GM12865 (cell line): ENCODE measurements around the gene DHX29.
A peak's percentile ranks its signal among the peaks of the same experiment; 100 is the strongest.
"Not testable (repeated sequence)": the region's sequence is repeated elsewhere in the genome, so short reads cannot be mapped to it uniquely, and the experiment has no call there.

Experiments used
- DNase-seq: peaks from one replicate; pipeline ENCODE4 v3.0.0; 2010; ENCODE audit warnings: low read depth
- H3K4me3 ChIP-seq: 2 replicates; pipeline ENCODE4 v1.5.1; 2011; ENCODE audit warnings: mild to moderate bottlenecking, low read depth, low read length, control low read depth
- TF ChIP-seq, protein P1 (sequence below): IDR thresholded peaks from 2 replicates; pipeline ENCODE4 v1.5.1; 2011; ENCODE audit warnings: low read length, control low read depth, low read depth, inconsistent platforms; ENCODE audit not compliant: insufficient read depth; ENCODE audit errors: missing control alignments

The DHX29 gene

DNA sequence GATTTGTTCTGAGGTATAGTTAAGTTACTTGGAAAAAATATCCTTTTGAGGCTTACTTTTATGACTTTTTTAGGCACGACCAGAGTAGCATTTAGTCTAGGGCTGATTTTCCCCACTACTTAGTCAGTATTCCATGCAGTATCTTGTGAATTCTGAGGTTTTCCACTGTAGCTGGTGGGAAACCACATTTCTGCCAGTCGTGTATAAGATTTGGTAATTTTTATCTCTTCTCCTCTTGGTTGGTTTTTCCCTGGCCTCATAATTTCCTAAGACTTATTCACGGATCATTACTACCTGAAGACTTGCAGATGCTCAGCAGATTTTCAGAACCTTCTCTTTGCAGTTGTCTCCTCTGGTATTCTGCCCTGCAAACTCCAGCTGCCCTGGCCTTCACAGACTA is 23.8 kb upstream of the DHX29 start:
- TF ChIP-seq, protein P1, sequence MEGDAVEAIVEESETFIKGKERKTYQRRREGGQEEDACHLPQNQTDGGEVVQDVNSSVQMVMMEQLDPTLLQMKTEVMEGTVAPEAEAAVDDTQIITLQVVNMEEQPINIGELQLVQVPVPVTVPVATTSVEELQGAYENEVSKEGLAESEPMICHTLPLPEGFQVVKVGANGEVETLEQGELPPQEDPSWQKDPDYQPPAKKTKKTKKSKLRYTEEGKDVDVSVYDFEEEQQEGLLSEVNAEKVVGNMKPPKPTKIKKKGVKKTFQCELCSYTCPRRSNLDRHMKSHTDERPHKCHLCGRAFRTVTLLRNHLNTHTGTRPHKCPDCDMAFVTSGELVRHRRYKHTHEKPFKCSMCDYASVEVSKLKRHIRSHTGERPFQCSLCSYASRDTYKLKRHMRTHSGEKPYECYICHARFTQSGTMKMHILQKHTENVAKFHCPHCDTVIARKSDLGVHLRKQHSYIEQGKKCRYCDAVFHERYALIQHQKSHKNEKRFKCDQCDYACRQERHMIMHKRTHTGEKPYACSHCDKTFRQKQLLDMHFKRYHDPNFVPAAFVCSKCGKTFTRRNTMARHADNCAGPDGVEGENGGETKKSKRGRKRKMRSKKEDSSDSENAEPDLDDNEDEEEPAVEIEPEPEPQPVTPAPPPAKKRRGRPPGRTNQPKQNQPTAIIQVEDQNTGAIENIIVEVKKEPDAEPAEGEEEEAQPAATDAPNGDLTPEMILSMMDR: no peak
- DNase-seq: no peak
- H3K4me3 ChIP-seq: no peak overlapping the region

DNA sequence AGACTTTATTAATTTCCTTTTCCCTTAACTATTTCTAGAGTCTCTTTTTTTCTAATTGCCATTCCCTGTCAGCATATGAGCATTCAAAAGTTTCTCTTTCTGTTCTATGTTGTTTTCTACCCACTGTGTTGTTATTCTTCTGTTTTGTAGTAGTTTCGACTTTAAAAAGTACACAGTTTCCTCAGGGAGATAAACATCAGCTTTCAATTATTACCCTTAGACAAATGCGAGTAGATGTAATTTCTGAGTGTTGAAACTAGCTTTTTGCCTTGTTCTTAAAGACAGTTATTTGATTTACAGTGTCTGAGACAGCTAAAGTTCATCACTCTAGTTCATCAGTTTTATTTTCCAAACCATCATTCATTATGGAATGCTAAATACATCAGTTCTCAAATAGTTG is 19.8 kb upstream of the DHX29 start:
- no peak for DNase-seq
- H3K4me3 ChIP-seq: no peak overlapping the region
- TF ChIP-seq, protein P1: no peak

DNA sequence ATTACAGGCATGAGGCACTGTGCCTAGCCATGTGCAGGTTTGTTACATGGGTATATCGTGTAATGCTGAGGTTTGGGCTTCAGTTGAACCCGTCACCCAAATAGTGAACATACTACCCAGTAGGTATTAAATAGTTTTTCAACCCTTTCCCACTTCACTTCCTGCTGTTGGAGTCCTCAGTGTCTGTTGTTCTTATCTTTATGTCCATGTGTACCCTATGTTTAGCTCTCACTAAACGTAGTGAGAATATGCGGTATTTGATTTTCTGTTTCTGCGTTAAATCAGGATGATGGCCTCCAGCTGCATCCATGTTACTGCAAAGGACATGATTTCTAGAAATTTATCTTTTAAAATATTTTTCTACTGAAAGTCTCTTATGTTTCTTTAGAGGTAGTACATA is 18.1 kb upstream of the DHX29 start:
- H3K4me3 ChIP-seq: no peak overlapping the region
- DNase-seq: no peak
- TF ChIP-seq, protein P1: no peak

DNA sequence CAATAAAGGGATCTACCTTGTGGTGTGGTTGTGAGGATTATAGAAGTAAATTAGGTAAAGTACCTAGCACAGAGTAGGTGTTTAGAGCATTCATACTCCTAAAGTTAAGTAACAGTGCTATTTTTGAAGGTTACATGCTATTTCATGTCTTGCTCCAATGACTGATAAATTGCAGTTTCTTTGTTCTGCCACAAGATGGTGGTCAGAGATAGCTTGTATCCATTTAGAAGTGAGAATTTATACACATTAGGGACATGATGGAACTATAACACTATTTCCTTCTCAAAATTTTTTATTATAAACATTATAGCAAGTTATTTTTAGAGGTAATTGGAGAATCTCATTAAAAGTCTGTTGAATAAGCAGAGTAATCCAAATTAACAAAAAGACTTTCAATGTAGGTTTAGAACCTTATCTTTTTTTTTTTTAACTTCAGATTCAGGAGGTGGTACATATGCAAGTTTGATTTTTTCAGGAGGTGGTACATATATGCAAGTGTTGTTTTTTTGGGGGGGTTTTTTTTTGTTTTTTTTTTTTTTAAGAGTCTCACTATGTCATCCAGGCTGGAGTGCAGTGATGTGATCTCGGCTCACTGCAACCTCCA is 17.4 kb upstream of the DHX29 start:
- DNase-seq: peak; percentile 53
- H3K4me3 ChIP-seq: no peak overlapping the region
- TF ChIP-seq, protein P1: peak; percentile 47

DNA sequence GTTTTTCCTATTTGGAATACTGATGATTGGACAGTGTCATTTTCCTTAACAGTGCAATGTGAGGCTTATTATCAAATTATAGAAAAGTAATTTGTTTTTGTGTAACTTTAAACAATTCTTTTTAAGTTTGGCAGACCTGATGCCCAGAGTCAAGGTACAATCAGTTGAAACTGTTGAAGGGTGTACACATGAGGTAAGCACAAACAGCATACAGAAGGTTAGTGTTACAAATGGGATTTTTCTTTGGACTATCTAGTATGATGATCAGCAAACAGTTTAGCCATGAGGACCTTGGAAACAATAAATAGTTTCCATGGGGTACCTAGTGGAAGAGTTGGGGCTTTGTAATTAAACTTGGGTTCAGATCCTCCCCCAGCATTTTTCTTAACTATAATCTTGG is 16.5 kb upstream of the DHX29 start:
- no peak for DNase-seq
- TF ChIP-seq, protein P1: no peak
- no peak overlapping the region for H3K4me3 ChIP-seq

DNA sequence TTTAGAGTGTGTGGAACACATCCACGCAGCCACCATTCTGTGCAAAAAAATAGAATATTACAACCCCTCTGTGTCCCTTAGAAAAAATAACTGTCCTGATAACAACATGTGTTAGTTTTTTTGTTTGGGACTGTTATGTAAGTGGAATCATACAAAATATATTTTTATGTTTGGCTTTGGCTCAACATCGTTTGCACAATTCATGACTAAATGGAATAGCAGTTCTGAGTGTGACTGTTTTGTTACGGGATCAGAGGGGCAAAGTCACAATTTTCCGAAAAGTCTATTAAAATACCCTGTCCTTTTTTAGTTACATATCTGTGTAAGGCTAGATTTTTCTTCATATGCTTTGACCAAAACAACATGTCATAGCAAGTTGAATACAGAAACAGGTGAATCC is 13.1 kb upstream of the DHX29 start:
- TF ChIP-seq, protein P1: no peak
- H3K4me3 ChIP-seq: no peak overlapping the region
- DNase-seq: no peak

DNA sequence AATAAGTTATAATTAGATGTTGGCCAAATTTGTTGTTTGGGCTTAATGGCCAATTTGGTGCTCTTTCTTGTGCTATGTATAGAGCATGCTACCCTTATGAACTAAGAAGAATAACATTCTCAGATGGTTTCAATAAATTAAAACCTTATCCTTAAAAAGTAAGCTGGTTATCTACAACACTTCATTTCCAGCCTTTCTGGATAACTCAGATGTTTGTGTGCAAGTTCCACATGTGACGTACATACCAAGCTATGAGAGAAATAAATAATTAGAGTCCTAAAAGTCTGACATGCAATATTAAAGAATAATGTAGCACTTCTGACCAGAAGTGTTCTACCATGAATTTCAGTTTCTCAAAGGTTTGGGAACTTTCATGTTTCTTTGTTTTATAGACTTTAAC is 12.0 kb upstream of the DHX29 start:
- no peak overlapping the region for H3K4me3 ChIP-seq
- TF ChIP-seq, protein P1: no peak
- no peak for DNase-seq

DNA sequence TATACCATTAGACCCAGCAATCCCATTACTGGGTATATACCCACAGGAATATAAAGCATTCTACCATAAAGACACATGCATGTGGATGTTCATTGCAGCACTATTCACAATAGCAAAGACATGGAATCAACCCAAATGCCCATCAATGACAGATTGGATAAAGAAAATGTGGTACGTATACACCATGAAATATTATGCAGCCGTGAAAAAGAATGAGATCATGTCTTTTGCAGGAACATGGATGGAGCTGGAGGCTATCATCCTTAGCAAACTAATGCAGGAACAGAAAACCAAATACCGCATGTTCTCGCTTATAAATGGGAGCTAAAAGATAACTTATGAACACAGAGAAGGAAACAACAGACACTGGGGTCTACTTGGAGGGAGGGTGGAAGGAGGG is 10.7 kb upstream of the DHX29 start:
- not testable (repeated sequence) for H3K4me3 ChIP-seq

More for the DNA sequence above, 10.7 kb upstream of the DHX29 start:
- not testable (repeated sequence) for DNase-seq
